HCT116 (cell line): ENCODE data around the gene BATF3. TPM values are rescaled to one million over a fixed set of nuclear protein-coding genes. Genes with fewer than 3 reads are reported as not detected.

Experiments used
- ATAC-seq: fragments of 200-7000 bp; cut with Tn5 transposase; 2 replicates; pipeline ENCODE4 v1.9.1; 2020; ENCODE audit warnings: mild to moderate bottlenecking, moderate library complexity
- BruUV-seq: library from RNA; stranded (reverse); fragments of 400-500 nt; replicated peaks from 2 replicates; lab custom pipeline; 2021; lab: Mats Ljungman, UMichigan
- CTCF ChIA-PET: fragments of 300-600 bp; sonication (Branson Sonifier 250); formaldehyde crosslinking; loops from one replicate; lab custom pipeline; 2021; ENCODE audit warnings: antibody characterized with exemption; lab: Charles Lee
- POLR2A ChIA-PET: fragments of 300-600, 350-600 bp; sonication (Branson Sonifier 250); formaldehyde crosslinking; loops from one replicate; lab custom pipeline; 2021; ENCODE audit warnings: antibody characterized with exemption; lab: Charles Lee
- RAD21 ChIA-PET, 2 experiments: fragments of 300-600 bp; sonication (Branson Sonifier 250); formaldehyde crosslinking; loops; one replicate each; lab custom pipeline; 2023; ENCODE audit warnings: low total read pairs in 2 of 2; ENCODE audit not compliant: uncharacterized antibody in 2 of 2, unreplicated experiment in 2 of 2, low non-redundant PET in 1 of 2; lab: Charles Lee
- DNase-seq: peaks from one replicate; pipeline ENCODE4 v3.0.0-alpha.2; 2010; ENCODE audit warnings: low read depth, low spot score
- H2AFZ ChIP-seq: fragments of 200-600 bp; shearing (Covaris generic), sonication (generic); 2 replicates; pipeline ENCODE4 v1.6.1; 2017; ENCODE audit warnings: low read depth, mixed run types, mixed read lengths, antibody characterized with exemption, low read length; ENCODE audit not compliant: poor library complexity, severe bottlenecking
- H3K27ac ChIP-seq: 2 replicates; pipeline ENCODE4 v1.5.1; 2012; ENCODE audit warnings: low read depth, low read length
- H3K27me3 ChIP-seq: fragments of 200-600 bp; sonication (generic); 2 replicates; pipeline ENCODE4 v1.6.1; 2016; ENCODE audit warnings: mixed run types, low read length, mixed read lengths; ENCODE audit not compliant: insufficient read depth
- H3K36me3 ChIP-seq, 2 experiments: fragments of 200-500 bp in 1 of 2; fragments of 200-600 bp in 1 of 2; sonication (Bioruptor generic) in 1 of 2; sonication (generic) in 1 of 2; 2 replicates each; pipeline versions ENCODE4 v1.5.1 to v1.6.1; 2014 to 2016; ENCODE audit warnings: low read length in 2 of 2, inconsistent platforms in 1 of 2, mixed read lengths in 1 of 2, mixed run types in 1 of 2; ENCODE audit not compliant: insufficient read depth in 2 of 2, control insufficient read depth in 1 of 2
- H3K4me1 ChIP-seq, 2 experiments: fragments of 200-600 bp in 1 of 2; sonication (generic) in 1 of 2; 2 replicates each; pipeline versions ENCODE4 v1.5.1 to v1.6.1; 2012 to 2017; ENCODE audit warnings: low read length in 2 of 2, inconsistent platforms in 1 of 2, mild to moderate bottlenecking in 1 of 2, mixed read lengths in 1 of 2, mixed run types in 1 of 2, moderate library complexity in 1 of 2; ENCODE audit not compliant: insufficient read depth in 2 of 2, control insufficient read depth in 1 of 2
- H3K4me2 ChIP-seq: fragments of 200-600 bp; sonication (generic); 2 replicates; pipeline ENCODE4 v1.6.1; 2017; ENCODE audit warnings: mixed run types, low read length, mixed read lengths
- H3K4me3 ChIP-seq, 2 experiments: fragments of 200-600 bp in 1 of 2; sonication (generic) in 1 of 2; replicated peaks in 1 of 2; 2 replicates each; pipeline ENCODE4 v1.5.1; 2011 to 2016; ENCODE audit warnings: low read length in 2 of 2, control low read depth in 1 of 2, low read depth in 1 of 2, mild to moderate bottlenecking in 1 of 2, mixed read lengths in 1 of 2, mixed run types in 1 of 2
- H3K79me2 ChIP-seq: fragments of 200-600 bp; sonication (generic); 2 replicates; pipeline ENCODE4 v1.6.1; 2017; ENCODE audit warnings: mild to moderate bottlenecking, mixed run types, low read length, moderate library complexity, mixed read lengths; ENCODE audit not compliant: insufficient read depth
- H3K9ac ChIP-seq: fragments of 200-600 bp; sonication (generic); 2 replicates; pipeline ENCODE4 v1.6.1; 2016; ENCODE audit warnings: low read length, mixed read lengths
- H3K9me2 ChIP-seq: fragments of 200-600 bp; sonication (generic), shearing (Covaris generic); 2 replicates; pipeline ENCODE4 v1.6.1; 2017; ENCODE audit warnings: mixed run types, mild to moderate bottlenecking, moderate library complexity; ENCODE audit not compliant: insufficient read depth
- H3K9me3 ChIP-seq, 2 experiments: fragments of 200-500 bp in 1 of 2; fragments of 200-600 bp in 1 of 2; sonication (Bioruptor generic) in 1 of 2; sonication (generic) in 1 of 2; 2 replicates each; pipeline ENCODE4 v1.6.1; 2014 to 2017; ENCODE audit warnings: low read length in 2 of 2, mixed read lengths in 2 of 2, inconsistent platforms in 1 of 2, low read depth in 1 of 2, mild to moderate bottlenecking in 1 of 2, mixed run types in 1 of 2, moderate library complexity in 1 of 2; ENCODE audit not compliant: control insufficient read depth in 1 of 2, insufficient read depth in 1 of 2
- H4K20me1 ChIP-seq: fragments of 200-600 bp; sonication (generic), shearing (Covaris generic); 2 replicates; pipeline ENCODE4 v1.6.1; 2017; ENCODE audit warnings: mixed run types, mild to moderate bottlenecking, moderate library complexity; ENCODE audit not compliant: insufficient read depth
- CBX3 ChIP-seq: IDR thresholded peaks from 2 replicates; pipeline ENCODE4 v1.6.1; 2012; ENCODE audit warnings: low read depth
- CEBPB ChIP-seq: IDR thresholded peaks from 2 replicates; pipeline ENCODE4 v1.6.1; 2012; ENCODE audit warnings: low read depth
- EGR1 ChIP-seq: IDR thresholded peaks from 2 replicates; pipeline ENCODE4 v1.6.1; 2012; ENCODE audit warnings: low read depth
- ELF1 ChIP-seq: IDR thresholded peaks from 2 replicates; pipeline ENCODE4 v1.6.1; 2012; ENCODE audit warnings: low read depth, borderline replicate concordance
- EZH2 ChIP-seq: fragments of 200-600 bp; sonication (generic); IDR thresholded peaks from 2 replicates; pipeline ENCODE4 v1.6.1; 2017; ENCODE audit warnings: antibody characterized with exemption, mixed run types
- EZH2phosphoT487 ChIP-seq: fragments of 200-600 bp; IDR thresholded peaks from 2 replicates; pipeline ENCODE4 v1.6.1; 2018; ENCODE audit warnings: antibody characterized with exemption, borderline replicate concordance
- JUND ChIP-seq: IDR thresholded peaks from 2 replicates; pipeline ENCODE4 v1.6.1; 2012
- RAD21 ChIP-seq: IDR thresholded peaks from 2 replicates; pipeline ENCODE4 v1.6.1; 2012; ENCODE audit warnings: low read depth, mild to moderate bottlenecking
- SIN3A ChIP-seq: IDR thresholded peaks from 2 replicates; pipeline ENCODE4 v1.6.1; 2012; ENCODE audit warnings: low read depth
- TCF7L2 ChIP-seq: IDR thresholded peaks from 2 replicates; pipeline ENCODE4 v1.7.0; 2011; ENCODE audit warnings: borderline replicate concordance, inconsistent platforms; ENCODE audit not compliant: insufficient read depth, insufficient read length; ENCODE audit errors: extremely low read depth
- ZFX ChIP-seq: fragments of 450-650 bp; IDR thresholded peaks from 2 replicates; pipeline ENCODE4 v1.6.1; 2017
- ZNF274 ChIP-seq: fragments of 200-500 bp; sonication (Bioruptor generic); IDR thresholded peaks from 2 replicates; pipeline ENCODE4 v1.6.1; 2014; ENCODE audit warnings: mild to moderate bottlenecking, low read depth, low read length, inconsistent platforms
- intact Hi-C: fragments of 100-400 bp; cut with micrococcal nuclease; formaldehyde crosslinking; loops from 2 replicates; pipeline ENCODE4 v1.10.0; 2022
- total RNA-seq: library from RNA; stranded (reverse); gene quantifications from one replicate; pipeline ENCODE4 v1.2.1, GENCODE V29; 2021; ENCODE audit not compliant: unreplicated experiment
- TF ChIP-seq, protein P1 (sequence below): IDR thresholded peaks from 2 replicates; pipeline ENCODE4 v1.6.1; 2011; ENCODE audit warnings: mild to moderate bottlenecking, low read length, moderate library complexity; ENCODE audit not compliant: insufficient replicate concordance; ENCODE audit errors: extremely low read depth
- TF ChIP-seq, protein P2 (sequence below): IDR thresholded peaks from 2 replicates; pipeline ENCODE4 v1.6.1; 2012

The BATF3 gene
- total RNA-seq, 1 experiment from 2014 or later: 4.8 TPM

DNA sequence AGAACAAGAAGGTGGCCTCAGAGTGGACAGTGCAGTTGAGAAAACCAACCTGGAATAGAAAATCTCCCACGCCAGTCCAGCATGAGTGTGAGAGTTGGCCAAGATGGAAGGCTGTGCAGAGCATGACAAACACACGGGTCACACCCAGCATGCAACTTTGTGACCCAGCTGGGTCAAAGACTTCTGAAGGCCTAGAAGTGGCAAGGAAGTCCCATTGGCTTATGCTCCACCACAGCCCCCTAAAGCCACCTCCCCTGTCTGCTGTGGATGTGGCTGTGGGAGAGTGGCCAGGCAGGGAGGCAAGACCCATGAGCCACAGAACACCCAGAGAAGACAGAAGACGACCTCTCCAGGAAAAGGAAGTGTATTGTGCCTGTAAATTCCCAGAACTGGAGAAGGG lies 13.6 kb downstream of the BATF3 start:
- DNase-seq: no peak
- Histone ChIP-seq H3K36me3 (no peaks in the 10 kb centered on the region), H3K79me2 (no peaks in the 10 kb centered on the region), H4K20me1 (no peaks in the 10 kb centered on the region), H2AFZ (no peak overlapping the region), H3K27me3 (no peaks in the 10 kb centered on the region), H3K9ac (no peak overlapping the region), H3K4me2 (no peak overlapping the region), H3K9me3 (no peaks in the 10 kb centered on the region), H3K4me1 (no peaks in the 10 kb centered on the region; a peak in 1 of 4 replicates), H3K4me3 (no peak overlapping the region), H3K27ac (no peak overlapping the region), H3K9me2 (no peaks in the 10 kb centered on the region)
- no TSS peak for BruUV-seq
- intact Hi-C loops: no loop called here
- TF ChIP-seq, protein P1, sequence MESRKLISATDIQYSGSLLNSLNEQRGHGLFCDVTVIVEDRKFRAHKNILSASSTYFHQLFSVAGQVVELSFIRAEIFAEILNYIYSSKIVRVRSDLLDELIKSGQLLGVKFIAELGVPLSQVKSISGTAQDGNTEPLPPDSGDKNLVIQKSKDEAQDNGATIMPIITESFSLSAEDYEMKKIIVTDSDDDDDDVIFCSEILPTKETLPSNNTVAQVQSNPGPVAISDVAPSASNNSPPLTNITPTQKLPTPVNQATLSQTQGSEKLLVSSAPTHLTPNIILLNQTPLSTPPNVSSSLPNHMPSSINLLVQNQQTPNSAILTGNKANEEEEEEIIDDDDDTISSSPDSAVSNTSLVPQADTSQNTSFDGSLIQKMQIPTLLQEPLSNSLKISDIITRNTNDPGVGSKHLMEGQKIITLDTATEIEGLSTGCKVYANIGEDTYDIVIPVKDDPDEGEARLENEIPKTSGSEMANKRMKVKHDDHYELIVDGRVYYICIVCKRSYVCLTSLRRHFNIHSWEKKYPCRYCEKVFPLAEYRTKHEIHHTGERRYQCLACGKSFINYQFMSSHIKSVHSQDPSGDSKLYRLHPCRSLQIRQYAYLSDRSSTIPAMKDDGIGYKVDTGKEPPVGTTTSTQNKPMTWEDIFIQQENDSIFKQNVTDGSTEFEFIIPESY: no peak
- no peak for TF ChIP-seq CEBPB
- TF ChIP-seq, protein P2, sequence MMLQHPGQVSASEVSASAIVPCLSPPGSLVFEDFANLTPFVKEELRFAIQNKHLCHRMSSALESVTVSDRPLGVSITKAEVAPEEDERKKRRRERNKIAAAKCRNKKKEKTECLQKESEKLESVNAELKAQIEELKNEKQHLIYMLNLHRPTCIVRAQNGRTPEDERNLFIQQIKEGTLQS: no peak
- TF ChIP-seq ELF1: no peak
- TF ChIP-seq ZNF274: no peak
- no peak for TF ChIP-seq TCF7L2
- ATAC-seq: no peak
- ChIA-PET RAD21 (no interaction called here), POLR2A (no interaction called here), CTCF (no interaction called here)

DNA sequence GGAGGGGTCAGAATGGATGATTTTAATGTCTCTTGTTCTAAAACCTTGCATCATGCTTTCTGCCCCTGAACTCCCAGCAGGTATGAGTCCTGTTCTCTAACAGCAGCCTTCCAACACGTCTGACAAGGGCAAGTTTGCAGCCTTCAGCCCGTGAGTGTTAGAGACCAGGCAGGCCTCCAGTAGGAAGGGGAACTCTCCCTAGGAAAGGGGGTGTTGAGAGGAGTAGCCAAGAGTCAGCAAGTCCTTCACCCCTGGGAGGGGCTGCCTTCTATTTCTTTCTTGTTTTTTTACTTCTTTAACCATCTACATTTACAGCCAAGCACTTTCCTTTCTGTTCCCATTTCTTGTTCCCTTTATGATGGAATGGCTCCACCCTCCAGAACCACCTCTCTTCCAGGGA lies 14.2 kb downstream of the BATF3 start:
- ATAC-seq: no peak
- RAD21 ChIA-PET: no interaction called here
- TF ChIP-seq ZFX (no peak), EZH2 (no peak), SIN3A (no peak), EGR1 (no peak), CBX3 (no peak), JUND (no peak), EZH2phosphoT487 (no peak), RAD21 (no peak)
- TF ChIP-seq, protein P1: no peak
- TF ChIP-seq, protein P2: no peak
- TF ChIP-seq, all 23 proteins: peak for 0
- no peaks in the 10 kb centered on the region for H3K36me3 ChIP-seq
- no peak overlapping the region for H3K4me2 ChIP-seq
- no peaks in the 10 kb centered on the region for H3K79me2 ChIP-seq
- H4K20me1 ChIP-seq: no peaks in the 10 kb centered on the region
- BruUV-seq: no TSS peak
- intact Hi-C loops: no loop called here
- CTCF ChIA-PET: no interaction called here
- H3K9me3 ChIP-seq: no peaks in the 10 kb centered on the region
- no peak for DNase-seq
- H3K27me3 ChIP-seq: no peaks in the 10 kb centered on the region
- POLR2A ChIA-PET: no interaction called here
- no peaks in the 10 kb centered on the region; a peak in 1 of 4 replicates for H3K4me1 ChIP-seq
- no peak overlapping the region for H2AFZ ChIP-seq
- H3K9me2 ChIP-seq: no peaks in the 10 kb centered on the region
- no peak overlapping the region for H3K4me3 ChIP-seq
- H3K27ac ChIP-seq: no peak overlapping the region
- no peak overlapping the region for H3K9ac ChIP-seq
